Colon (tissue), 2 donors: ENCODE data around the gene GPR161.

Experiments
- FAIRE-seq: peaks from 2 replicates; lab custom pipeline; 2012; peaks lifted over from hg19 to GRCh38; lab: Jason Lieb, UNC
- donor health status: control.
- donor health status: control.

GPR161 gene

GRCh38 chr1:168105846-168106245 is 30.9 kb downstream of the GPR161 start:
- no peak for FAIRE-seq

GRCh38 chr1:168104535-168104934 is 32.2 kb downstream of the GPR161 start:
- FAIRE-seq = no peak

GRCh38 chr1:168102487-168102886 is 34.2 kb downstream of the GPR161 start:
- FAIRE-seq = no peak

DNA sequence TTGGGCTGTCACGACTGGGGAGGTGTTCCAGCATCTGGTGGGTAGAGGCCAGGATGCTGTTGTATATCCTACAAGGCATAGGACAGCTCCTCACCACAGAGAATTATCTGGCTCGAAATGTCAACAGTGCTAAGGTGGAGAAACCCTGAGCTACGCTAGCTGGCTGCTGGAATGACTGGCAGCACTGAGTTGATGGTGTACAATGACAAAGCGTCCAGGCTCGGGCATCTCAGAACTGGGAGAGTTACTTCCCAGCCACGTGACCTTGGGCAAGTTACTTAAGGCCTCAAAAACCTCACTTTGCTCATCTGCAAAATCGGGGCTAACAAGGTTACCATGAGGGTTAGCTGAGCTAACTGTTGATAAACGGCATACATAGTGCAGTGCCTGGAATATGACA is 35.4 kb downstream of the GPR161 start:
- no peak for FAIRE-seq

DNA sequence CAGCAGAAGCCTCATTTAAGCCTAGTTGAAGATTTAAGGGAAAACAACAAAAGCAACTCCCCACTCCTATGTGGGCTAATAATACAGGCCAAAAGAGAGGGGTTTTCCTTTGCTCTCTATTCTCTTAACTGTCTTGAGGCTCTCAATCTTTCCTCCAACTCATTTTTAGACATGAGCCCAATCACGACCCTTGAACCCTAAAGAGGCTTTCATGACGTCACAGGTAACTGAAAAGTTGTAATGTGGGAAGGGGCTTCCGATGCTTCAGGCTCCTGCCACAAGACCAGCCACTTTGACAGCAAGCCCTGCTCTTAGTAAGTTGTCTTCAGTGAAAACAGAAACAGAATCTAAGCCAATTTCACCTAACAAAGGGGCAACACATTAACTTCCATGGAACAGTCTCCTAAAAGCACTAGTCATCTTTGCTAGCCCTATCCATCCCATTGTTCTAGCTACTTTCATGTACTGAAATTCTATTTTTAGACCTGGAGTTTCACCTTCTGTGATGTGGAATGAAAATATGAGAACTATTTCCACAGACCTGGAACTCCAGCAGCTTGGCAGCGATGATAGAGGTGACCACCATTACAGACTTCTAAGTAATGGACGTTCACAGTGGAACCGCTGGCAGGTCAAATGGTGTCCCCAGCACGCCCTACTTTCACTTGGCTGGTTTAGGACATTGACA is 36.3 kb downstream of the GPR161 start:
- FAIRE-seq = no peak

GRCh38 chr1:168099337-168099801 is 37.4 kb downstream of the GPR161 start:
- FAIRE-seq = no peak

DNA sequence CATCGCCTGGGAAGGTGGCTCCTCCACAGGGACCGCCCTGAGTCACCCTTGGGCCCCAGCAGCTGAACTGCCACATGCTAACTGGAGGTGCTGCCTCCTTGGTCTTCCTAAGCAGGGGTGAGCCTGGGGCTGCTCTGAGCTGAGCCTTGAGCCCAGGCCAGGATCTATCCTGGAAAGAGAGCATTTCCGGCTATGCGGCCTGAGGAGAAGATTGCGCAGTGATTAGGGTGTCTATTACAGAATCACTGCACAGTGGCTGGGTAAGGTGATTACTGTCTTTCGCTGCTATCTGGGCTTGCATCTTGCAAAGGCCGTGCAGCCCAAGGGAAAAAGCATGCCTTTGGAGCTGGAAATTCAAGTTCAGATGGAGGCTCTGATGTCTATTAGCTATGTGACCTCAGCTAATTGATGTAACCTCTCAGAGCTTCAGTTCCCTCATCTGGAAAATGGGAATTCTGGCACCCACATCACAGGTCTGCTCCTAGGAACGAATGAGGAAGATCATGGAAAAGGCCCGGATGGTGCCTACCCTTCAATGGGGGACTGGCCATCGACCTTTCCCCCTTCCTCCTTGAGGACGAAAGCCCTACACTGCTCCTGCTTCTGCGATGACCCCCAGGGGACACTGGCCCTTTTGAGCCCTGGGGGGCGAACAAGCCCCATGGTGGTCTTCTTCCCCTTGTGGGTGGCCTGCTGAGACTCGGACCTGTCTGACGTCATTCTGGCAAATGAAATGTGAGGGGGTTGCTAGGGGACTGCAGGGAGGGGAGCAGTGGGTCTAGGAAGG is 38.0 kb downstream of the GPR161 start:
- no peak for FAIRE-seq

DNA sequence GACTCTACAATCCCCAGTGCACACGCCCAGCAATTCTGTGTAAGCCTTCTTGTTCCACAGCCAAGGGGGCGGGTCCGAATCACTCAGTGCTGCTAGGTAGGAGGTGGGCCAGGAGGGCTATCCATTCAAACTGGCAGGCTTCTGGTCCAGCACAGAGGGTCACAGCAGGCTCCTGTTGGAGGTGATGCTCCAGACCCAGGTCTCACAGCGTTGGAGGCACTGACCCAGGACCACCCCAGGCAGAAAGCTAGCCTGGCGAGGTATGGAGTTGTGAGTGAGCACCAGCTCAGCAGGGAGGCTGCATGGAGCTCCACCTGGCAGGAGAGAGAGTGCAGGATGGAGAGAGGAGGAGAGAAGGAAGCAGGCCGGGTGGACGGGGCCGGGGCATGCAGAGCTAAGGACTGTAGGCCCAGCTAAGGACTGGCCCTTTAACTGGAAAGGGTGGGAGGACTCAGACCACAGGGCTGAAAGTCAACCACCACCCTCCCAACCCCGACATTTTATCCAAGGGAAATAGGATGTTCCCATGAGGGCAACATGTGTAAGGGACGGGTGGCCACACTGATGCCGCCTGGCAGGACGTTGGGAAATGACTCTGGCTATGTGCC is 38.7 kb downstream of the GPR161 start:
- no peak for FAIRE-seq

- no peak for FAIRE-seq
Observed at GRCh38 chr1:168096296-168097165, 40.2 kb downstream of the GPR161 start.

DNA sequence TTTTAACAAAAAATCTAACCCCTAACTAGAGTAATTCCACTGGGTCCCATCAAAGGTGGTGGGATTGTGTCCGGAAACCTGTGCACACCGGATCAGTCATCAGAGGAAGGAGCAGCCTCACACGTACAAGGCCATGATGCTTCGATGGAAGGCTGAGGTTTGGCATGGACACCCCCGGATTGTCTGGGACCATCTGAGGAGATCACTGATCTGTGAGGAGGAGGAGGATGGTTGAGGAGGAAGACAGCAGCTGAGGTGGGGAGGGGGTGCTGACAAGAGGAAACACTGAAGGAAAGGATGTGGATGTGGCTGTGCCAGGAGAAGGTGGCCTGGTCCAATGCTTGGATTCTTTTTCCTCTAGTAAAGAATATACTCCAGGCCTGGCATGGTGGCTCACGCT is 41.3 kb downstream of the GPR161 start:
- no peak for FAIRE-seq

DNA sequence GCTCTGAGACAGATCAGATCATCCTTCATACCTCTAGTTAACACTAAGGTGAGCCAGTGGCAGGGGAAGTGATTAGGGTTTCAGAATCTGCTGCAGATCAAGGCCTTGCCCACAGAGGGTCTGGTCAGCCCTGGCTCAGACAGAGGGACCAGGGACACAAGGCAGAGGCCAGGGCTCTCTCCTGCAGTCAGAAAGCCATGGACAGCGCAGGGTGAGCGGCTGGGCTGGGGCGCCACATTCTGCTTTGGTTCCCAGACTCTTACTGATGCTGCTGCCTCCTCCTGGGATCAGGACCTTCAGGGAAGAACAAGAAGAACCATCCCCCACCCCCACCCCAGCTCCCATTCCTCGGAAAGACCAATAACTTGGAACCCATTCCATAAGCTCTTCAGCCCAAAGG is 43.1 kb downstream of the GPR161 start:
- no peak for FAIRE-seq

DNA sequence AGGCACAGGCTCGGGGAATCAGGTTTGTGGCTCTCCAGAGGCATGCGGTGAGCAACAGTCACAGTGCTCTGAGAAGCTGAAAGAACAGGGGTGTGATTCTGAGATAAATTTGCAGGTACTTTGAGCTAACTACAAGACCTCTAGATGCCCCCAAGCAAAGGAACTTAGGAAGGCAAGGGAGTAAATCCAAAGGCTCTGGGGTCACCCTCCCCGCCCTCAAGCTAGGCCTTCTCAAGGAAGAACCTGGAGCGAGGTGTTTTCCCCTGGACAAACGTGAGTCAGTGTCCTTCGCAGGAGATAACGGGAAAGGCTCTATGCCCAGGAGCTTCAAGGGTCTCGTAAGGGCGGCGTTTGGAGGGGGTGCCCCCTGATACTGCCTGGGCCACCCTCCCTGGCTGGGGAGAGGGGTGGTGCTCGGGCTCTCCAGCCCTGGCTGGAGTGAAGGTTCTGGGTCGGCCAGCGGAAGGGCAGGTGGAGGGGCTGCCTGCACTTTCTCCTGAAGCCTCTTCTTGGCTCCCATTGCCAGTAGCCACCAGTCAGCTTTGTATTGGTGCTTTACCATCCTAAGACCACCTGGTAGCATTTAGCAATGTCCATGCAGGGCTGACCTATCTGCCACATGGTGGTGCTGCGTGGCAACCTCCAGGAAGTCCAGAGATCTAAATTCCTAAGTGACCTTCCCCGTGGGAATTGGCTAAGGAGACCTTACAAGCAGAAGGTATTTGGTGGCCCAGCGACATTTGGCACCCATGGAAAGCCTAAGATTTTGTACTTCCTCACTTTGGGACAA is 44.0 kb downstream of the GPR161 start:
- no peak for FAIRE-seq

GRCh38 chr1:168091720-168092550 is 44.8 kb downstream of the GPR161 start:
- no peak for FAIRE-seq

GRCh38 chr1:168091063-168091462 is 45.7 kb downstream of the GPR161 start:
- no peak for FAIRE-seq

GRCh38 chr1:168090395-168090794 is 46.3 kb downstream of the GPR161 start:
- FAIRE-seq = no peak

DNA sequence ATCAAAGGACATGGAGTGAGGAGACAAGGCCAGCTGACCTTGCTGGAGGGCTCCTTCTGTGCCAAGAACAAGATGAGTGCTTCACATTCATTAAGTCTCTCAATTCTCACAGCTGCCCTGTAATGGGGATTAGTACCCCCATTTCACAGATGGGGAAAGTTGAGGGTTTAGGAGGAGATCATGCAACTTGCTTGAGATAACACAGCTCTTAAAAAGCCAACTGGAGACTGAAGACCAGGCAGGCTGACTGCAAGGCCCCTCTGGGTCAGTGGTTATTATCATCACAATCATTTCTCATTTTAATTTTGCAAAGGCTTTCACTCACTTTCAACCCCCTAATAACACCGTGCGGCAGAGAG is 46.8 kb downstream of the GPR161 start:
- FAIRE-seq = no peak

DNA sequence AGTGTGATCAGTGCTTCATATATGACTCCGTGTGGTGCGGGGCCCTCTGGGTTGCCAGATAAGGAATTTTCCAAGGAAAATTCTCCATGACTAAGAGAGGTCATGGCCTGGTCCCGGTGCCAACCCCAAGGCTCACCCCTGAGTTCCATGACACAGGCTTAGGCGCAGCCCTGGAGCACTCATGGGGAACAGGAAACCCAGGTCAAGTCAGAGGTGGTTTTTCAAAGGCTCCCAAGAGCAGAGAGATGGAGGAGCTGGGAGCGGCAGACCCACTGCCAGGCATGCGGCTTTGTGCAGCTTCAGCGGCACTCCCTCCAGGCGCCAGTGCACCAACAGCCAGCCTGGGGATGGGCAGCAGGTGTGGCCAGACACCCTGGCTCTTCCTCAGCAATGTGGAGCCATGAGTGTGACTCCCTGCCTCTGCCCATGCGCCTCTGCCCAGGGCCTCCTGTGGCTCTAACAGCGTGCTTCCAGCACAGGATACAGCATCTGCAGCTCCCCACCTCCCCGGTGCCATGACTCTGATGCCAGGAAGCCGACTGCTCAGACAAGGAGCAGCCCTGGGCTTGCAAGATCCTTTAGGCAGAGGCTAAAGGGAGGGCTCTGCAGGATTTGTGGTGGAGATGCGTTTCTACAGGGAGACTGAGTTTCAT is 47.3 kb downstream of the GPR161 start:
- no peak for FAIRE-seq

DNA sequence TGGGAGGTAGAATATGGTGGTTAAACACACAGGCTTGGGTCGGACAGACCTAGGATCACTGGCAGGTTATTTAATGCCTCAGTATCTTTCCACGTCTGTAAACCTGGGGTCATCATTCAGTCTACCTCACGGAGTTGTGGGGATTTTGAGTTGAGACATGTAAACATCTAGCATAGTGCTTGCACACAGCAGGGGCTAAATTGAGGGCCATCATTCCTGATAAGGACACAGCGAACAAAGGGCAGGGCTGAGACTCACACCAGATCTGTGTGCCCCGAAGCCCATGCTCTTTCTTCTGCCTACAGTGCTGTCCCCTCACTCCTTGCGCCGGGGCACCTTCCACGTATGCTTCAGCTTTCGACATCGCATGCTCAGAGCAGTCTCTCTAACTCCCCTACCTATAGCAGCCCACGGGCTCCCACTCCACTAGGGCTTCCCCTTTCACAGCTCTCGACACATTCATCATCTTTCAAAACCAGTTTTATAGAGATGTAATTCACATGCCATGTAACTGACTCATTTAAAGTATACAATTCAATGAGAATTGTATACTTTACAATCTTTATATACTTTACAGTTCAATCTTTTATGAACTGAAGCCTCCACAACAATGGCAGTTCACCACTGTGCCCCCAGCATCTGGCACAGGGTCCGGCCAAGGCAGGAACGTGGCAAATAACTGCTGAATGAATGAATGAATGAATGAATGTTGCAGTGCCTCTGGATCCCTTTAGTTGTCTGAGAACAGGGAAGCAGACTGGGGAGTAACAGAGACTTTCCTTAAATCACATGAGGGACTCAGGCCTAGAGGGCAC is 48.0 kb downstream of the GPR161 start:
- FAIRE-seq = no peak

- FAIRE-seq = no peak
Observed at GRCh38 chr1:168087696-168088095, 49.0 kb downstream of the GPR161 start.
